ENCODE results near the gene MAMDC2.
"Not testable (repeated sequence)": the region's sequence is repeated elsewhere in the genome, so short reads cannot be mapped to it uniquely, and the experiment has no call there.

MAMDC2 gene

DNA sequence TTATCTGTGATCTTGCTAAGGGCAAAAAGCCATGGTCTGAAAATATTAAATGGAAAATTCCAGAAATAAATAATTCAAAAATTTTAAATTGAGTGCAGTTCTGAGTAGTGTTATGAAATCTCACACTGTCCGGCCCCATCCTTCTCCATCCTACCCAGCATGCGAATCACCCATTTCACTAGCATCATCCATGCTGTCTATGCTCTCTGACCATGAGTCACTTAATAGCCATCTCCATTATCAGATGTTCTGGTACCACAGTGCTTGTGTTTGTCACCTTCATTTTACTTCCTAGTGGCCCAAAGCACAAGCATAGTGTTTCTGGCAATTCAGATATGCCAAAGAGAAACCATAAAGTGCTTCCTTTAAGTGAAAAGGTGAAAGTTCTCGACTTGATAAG is 151.8 kb downstream of the MAMDC2 start:
- H3F3A ChIP-seq (ENCODE audit: low read depth) = no peaks in the 10 kb centered on the region
- H3K9me3 ChIP-seq (ENCODE audit: insufficient read depth, low read depth, low read length) = no peaks in the 10 kb centered on the region
- H3K9ac ChIP-seq (ENCODE audit: low read depth, low read length, poor library complexity, severe bottlenecking) = no peak overlapping the region
- H3K4me2 ChIP-seq (ENCODE audit: low read depth, low read length, poor library complexity, severe bottlenecking) = no peak overlapping the region
- no peaks in the 10 kb centered on the region for H3K9me2 ChIP-seq (replicated peaks; ENCODE audit: low read depth, low read length)
- H2AFZ ChIP-seq (ENCODE audit: low read length) = no peak overlapping the region
- H4K20me1 ChIP-seq (ENCODE audit: insufficient read depth, low read length, poor library complexity, severe bottlenecking) = no peaks in the 10 kb centered on the region
- no peak overlapping the region for H3K4me3 ChIP-seq (ENCODE audit: low read length, poor library complexity, severe bottlenecking)
- H3K27me3 ChIP-seq (ENCODE audit: insufficient read depth, low read length, poor library complexity, severe bottlenecking) = no peaks in the 10 kb centered on the region
- H3K36me3 ChIP-seq (ENCODE audit: insufficient read depth, low read length) = no peaks in the 10 kb centered on the region
- no peaks in the 10 kb centered on the region for H3K4me1 ChIP-seq (ENCODE audit: insufficient read depth, low read length, poor library complexity, severe bottlenecking)
- TF ChIP-seq, protein P1, sequence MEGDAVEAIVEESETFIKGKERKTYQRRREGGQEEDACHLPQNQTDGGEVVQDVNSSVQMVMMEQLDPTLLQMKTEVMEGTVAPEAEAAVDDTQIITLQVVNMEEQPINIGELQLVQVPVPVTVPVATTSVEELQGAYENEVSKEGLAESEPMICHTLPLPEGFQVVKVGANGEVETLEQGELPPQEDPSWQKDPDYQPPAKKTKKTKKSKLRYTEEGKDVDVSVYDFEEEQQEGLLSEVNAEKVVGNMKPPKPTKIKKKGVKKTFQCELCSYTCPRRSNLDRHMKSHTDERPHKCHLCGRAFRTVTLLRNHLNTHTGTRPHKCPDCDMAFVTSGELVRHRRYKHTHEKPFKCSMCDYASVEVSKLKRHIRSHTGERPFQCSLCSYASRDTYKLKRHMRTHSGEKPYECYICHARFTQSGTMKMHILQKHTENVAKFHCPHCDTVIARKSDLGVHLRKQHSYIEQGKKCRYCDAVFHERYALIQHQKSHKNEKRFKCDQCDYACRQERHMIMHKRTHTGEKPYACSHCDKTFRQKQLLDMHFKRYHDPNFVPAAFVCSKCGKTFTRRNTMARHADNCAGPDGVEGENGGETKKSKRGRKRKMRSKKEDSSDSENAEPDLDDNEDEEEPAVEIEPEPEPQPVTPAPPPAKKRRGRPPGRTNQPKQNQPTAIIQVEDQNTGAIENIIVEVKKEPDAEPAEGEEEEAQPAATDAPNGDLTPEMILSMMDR (conservative IDR thresholded peaks at IDR 0.05; ENCODE audit: low read length) = no peak
- TF ChIP-seq EZH2phosphoT487 (IDR thresholded peaks at IDR 0.05; ENCODE audit: borderline replicate concordance) = no peak
- no peaks in the 10 kb centered on the region for H3K79me2 ChIP-seq (ENCODE audit: insufficient read depth, low read length)

DNA sequence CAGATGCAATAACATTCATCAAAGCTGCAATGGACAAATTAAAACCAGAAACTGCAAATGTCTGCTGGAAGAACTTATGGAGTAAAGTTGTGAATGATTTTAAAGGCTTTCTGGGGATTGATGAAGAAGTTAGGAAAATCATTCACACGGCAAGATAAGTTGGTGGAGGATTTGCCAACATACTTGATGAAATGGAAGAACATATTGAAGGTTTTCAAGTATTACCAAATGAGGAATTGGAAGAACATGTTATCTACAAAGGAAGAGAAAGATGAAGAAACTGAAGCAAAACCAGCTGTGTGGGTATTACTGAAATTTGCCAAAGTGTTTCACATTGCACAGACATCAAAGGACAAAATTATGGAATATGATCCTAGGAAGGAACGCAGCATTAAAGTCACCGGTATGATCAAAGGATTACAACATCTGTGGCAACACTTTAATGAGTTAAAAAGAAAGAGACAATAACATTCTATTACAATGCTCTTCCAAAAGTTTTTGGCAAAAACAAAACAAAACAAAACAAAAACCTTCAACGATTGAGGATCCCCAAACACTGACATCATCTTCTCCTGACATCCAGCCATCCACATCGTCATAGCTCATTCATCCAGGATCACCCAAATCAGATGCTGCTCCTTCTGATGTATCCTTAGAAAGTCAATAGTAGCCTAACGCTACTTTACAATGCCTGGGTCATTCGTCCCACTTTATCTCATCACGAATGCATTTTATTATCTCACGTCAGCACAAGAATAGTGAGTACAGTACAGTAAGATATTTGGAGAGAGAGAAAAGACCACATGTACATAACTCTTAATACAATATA is 153.8 kb downstream of the MAMDC2 start:
- no peaks in the 10 kb centered on the region for H3K36me3 ChIP-seq (ENCODE audit: insufficient read depth, low read length)
- no peaks in the 10 kb centered on the region for H3K9me2 ChIP-seq (replicated peaks; ENCODE audit: low read depth, low read length)
- H4K20me1 ChIP-seq (ENCODE audit: insufficient read depth, low read length, poor library complexity, severe bottlenecking) = no peaks in the 10 kb centered on the region
- H3K79me2 ChIP-seq (ENCODE audit: insufficient read depth, low read length) = no peaks in the 10 kb centered on the region
- H3K9ac ChIP-seq (ENCODE audit: low read depth, low read length, poor library complexity, severe bottlenecking) = no peak overlapping the region
- H3K9me3 ChIP-seq (ENCODE audit: insufficient read depth, low read depth, low read length) = no peaks in the 10 kb centered on the region
- H3F3A ChIP-seq (ENCODE audit: low read depth) = no peaks in the 10 kb centered on the region
- H3K27me3 ChIP-seq (ENCODE audit: insufficient read depth, low read length, poor library complexity, severe bottlenecking) = no peaks in the 10 kb centered on the region
- no peak overlapping the region for H3K4me3 ChIP-seq (ENCODE audit: low read length, poor library complexity, severe bottlenecking)
- H3K4me2 ChIP-seq (ENCODE audit: low read depth, low read length, poor library complexity, severe bottlenecking) = no peak overlapping the region
- no peak for TF ChIP-seq EZH2phosphoT487 (IDR thresholded peaks at IDR 0.05; ENCODE audit: borderline replicate concordance)
- no peak overlapping the region for H2AFZ ChIP-seq (ENCODE audit: low read length)
- H3K4me1 ChIP-seq (ENCODE audit: insufficient read depth, low read length, poor library complexity, severe bottlenecking) = no peaks in the 10 kb centered on the region

DNA sequence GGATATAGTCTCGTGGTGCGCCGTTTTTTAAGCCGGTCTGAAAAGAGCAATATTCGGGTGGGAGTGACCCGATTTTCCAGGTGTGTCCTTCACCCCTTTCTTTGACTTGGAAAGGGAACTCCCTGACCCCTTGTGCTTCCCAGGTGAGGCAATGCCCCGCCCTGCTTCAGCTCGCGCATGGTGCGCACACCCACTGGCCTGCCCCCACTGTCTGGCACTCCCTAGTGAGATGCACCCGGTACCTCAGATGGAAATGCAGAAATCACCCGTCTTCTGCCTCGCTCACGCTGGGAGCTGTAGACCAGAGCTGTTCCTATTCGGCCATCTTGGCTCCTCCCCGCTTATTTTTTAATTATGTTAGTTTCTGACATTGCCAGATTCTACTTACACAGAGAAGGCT is 161.1 kb downstream of the MAMDC2 start:
- H3K27me3 ChIP-seq (ENCODE audit: insufficient read depth, low read length, poor library complexity, severe bottlenecking); H3K4me1 ChIP-seq (ENCODE audit: insufficient read depth, low read length, poor library complexity, severe bottlenecking); H3K9ac ChIP-seq (ENCODE audit: low read depth, low read length, poor library complexity, severe bottlenecking); H3K79me2 ChIP-seq (ENCODE audit: insufficient read depth, low read length); H3K4me2 ChIP-seq (ENCODE audit: low read depth, low read length, poor library complexity, severe bottlenecking); H4K20me1 ChIP-seq (ENCODE audit: insufficient read depth, low read length, poor library complexity, severe bottlenecking); H3K4me3 ChIP-seq (ENCODE audit: low read length, poor library complexity, severe bottlenecking); H3F3A ChIP-seq (ENCODE audit: low read depth); H2AFZ ChIP-seq (ENCODE audit: low read length); H3K9me2 ChIP-seq (replicated peaks; ENCODE audit: low read depth, low read length); H3K36me3 ChIP-seq (ENCODE audit: insufficient read depth, low read length); H3K9me3 ChIP-seq (ENCODE audit: insufficient read depth, low read depth, low read length): not testable (repeated sequence)

DNA sequence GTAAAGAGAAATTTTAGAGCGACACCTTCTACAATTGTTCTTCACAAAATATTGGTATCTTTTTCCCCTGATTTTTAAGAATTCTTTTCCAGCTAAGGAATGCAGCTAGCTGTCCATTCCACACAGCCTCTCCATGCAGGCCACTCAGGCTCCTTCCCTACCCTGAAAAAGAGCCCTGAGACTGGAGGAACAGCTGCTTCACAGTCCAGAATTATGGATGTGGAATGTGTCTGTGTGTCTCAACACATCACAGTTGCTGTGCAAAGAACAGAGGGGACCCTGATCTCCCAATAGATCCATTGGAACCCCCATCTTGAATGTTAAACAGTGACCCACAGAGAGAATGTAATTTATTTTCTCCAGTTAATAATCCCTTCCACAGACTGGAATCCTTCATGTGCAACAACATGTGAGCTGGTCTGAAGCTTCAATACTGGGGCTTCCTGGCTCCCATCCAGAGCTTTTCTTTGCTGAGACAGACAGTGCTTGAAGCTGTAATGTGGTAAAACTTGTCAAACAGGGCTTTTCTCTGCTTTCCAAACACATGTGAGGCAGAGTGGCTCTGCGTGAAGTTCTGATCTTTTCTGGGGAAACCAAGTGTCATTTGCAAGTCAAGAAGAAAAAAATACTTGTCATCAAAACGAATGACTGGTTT is 161.8 kb downstream of the MAMDC2 start:
- Histone ChIP-seq H3K36me3 (ENCODE audit: insufficient read depth, low read length) (no peaks in the 10 kb centered on the region), H3K9ac (ENCODE audit: low read depth, low read length, poor library complexity, severe bottlenecking) (no peak overlapping the region), H4K20me1 (ENCODE audit: insufficient read depth, low read length, poor library complexity, severe bottlenecking) (no peaks in the 10 kb centered on the region), H3K4me3 (ENCODE audit: low read length, poor library complexity, severe bottlenecking) (no peak overlapping the region), H3K4me2 (ENCODE audit: low read depth, low read length, poor library complexity, severe bottlenecking) (no peak overlapping the region), H3K79me2 (ENCODE audit: insufficient read depth, low read length) (no peaks in the 10 kb centered on the region), H3K9me2 (replicated peaks; ENCODE audit: low read depth, low read length) (no peaks in the 10 kb centered on the region), H3K9me3 (ENCODE audit: insufficient read depth, low read depth, low read length) (no peaks in the 10 kb centered on the region), H3K4me1 (ENCODE audit: insufficient read depth, low read length, poor library complexity, severe bottlenecking) (no peaks in the 10 kb centered on the region), H3F3A (ENCODE audit: low read depth) (no peaks in the 10 kb centered on the region), H3K27me3 (ENCODE audit: insufficient read depth, low read length, poor library complexity, severe bottlenecking) (no peaks in the 10 kb centered on the region), H2AFZ (ENCODE audit: low read length) (no peak overlapping the region)
- TF ChIP-seq, protein P1 (conservative IDR thresholded peaks at IDR 0.05; ENCODE audit: low read length) = no peak
- TF ChIP-seq EZH2phosphoT487 (IDR thresholded peaks at IDR 0.05; ENCODE audit: borderline replicate concordance) = no peak
